IPS DF 6.9 (cell line): Measurements from ENCODE around the gene DDX27.

ENCODE experiments used
- DNase-seq: peaks from one replicate; pipeline ENCODE4 v3.0.0-alpha.2; 2013; ENCODE audit warnings: low read depth, low spot score
- H3K27ac ChIP-seq: one replicate; pipeline ENCODE4 v1.5.1; 2013; ENCODE audit warnings: low read length, control low read depth
- H3K27me3 ChIP-seq: 2 replicates; pipeline ENCODE4 v1.6.1; 2013; ENCODE audit warnings: mild to moderate bottlenecking, low read length; ENCODE audit not compliant: control insufficient read depth, insufficient read depth
- H3K36me3 ChIP-seq: 2 replicates; pipeline ENCODE4 v1.6.1; 2013; ENCODE audit warnings: low read length; ENCODE audit not compliant: control insufficient read depth, insufficient read depth
- H3K4me1 ChIP-seq: 2 replicates; pipeline ENCODE4 v1.6.1; 2013; ENCODE audit warnings: low read length; ENCODE audit not compliant: control insufficient read depth, insufficient read depth
- H3K4me3 ChIP-seq: 2 replicates; pipeline ENCODE4 v1.5.1; 2013; ENCODE audit warnings: mild to moderate bottlenecking, low read length
- H3K9me3 ChIP-seq: 2 replicates; pipeline ENCODE4 v1.6.1; 2013; ENCODE audit warnings: low read length, inconsistent platforms; ENCODE audit not compliant: control insufficient read depth, insufficient read depth
- WGBS: extraction: QIAGEN DNeasy Blood & Tissue Kit; methylation state at CpG from one replicate; pipeline ENCODE4 v1.1.7; 2013; ENCODE audit warnings: mixed read lengths, missing lambda C conversion rate; ENCODE audit not compliant: insufficient read length, insufficient coverage; 5-methylcytosine and 5-hydroxymethylcytosine counted together

Gene DDX27

DNA sequence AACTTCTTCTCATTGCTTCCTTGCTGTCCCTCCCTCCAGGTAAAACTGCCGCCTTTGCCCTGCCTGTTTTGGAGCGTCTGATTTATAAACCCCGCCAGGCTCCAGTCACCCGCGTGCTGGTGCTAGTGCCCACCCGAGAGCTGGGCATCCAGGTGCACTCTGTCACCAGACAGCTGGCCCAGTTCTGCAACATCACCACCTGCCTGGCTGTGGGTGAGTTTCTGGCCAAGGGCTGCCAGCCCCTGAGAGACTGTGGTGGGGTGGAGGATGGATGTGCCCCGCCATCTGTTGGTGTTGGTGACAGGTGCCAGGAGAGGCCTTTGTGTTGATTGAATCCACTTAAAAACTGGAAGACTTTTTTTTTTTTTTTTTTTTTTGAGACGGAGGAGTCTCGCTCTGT is 9.5 kb downstream of the DDX27 start:
- H3K4me1 ChIP-seq: no peaks in the 10 kb centered on the region
- H3K9me3 ChIP-seq: no peaks in the 10 kb centered on the region
- no peaks in the 10 kb centered on the region for H3K27me3 ChIP-seq
- no peak overlapping the region for H3K27ac ChIP-seq
- WGBS: no CpG with 5 or more reads among the region's 9 CpGs
- DNase-seq: no peak
- H3K4me3 ChIP-seq: no peak overlapping the region
- peaks cover 44% of the 10 kb centered on the region for H3K36me3 ChIP-seq

DNA sequence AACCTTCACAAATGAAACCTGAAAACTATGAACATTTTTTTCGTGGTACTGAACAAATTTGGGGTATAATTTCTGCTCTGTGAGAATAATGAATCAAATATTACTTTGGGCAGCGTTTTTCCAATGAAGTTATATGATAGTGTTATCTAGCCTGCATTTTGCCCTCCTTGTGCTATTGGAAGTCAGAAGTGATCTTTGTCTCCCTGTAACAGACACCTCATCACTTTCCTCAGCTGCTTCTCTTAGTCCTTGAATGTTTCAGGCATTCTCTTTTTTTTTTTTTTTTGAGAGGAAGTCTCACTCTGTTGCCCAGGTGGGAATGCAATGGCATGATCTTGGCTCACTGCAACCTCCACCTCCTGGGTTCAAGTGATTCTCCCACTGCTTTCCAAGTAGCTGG is 10.2 kb downstream of the DDX27 start:
- Histone ChIP-seq H3K27me3 (no peaks in the 10 kb centered on the region), H3K4me3 (no peak overlapping the region), H3K36me3 (peaks cover 46% of the 10 kb centered on the region), H3K27ac (no peak overlapping the region), H3K9me3 (no peaks in the 10 kb centered on the region), H3K4me1 (no peaks in the 10 kb centered on the region)
- DNase-seq: no peak
- WGBS: no CpG with 5 or more reads among the region's 2 CpGs

DNA sequence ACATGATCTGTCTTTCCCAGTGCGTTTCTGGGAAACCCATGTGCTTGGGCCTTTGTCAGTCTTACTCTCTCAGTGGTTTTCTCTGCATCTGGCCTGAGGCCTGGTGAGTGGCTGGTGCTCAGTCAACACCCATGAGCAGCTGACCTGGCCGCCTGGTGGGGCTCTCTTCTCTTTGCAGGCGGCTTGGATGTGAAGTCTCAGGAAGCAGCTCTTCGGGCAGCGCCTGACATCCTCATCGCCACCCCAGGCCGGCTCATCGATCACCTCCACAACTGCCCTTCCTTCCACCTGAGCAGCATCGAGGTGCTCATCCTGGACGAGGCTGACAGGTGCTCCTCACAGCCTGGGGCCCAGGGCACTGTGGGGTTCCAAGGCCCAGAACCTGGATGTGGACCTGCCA is 10.8 kb downstream of the DDX27 start:
- Histone ChIP-seq H3K4me1 (no peaks in the 10 kb centered on the region), H3K36me3 (peaks cover 50% of the 10 kb centered on the region), H3K9me3 (no peaks in the 10 kb centered on the region), H3K27me3 (no peaks in the 10 kb centered on the region), H3K4me3 (no peak overlapping the region), H3K27ac (no peak overlapping the region)
- WGBS: no CpG with 5 or more reads among the region's 10 CpGs
- DNase-seq: no peak

DNA sequence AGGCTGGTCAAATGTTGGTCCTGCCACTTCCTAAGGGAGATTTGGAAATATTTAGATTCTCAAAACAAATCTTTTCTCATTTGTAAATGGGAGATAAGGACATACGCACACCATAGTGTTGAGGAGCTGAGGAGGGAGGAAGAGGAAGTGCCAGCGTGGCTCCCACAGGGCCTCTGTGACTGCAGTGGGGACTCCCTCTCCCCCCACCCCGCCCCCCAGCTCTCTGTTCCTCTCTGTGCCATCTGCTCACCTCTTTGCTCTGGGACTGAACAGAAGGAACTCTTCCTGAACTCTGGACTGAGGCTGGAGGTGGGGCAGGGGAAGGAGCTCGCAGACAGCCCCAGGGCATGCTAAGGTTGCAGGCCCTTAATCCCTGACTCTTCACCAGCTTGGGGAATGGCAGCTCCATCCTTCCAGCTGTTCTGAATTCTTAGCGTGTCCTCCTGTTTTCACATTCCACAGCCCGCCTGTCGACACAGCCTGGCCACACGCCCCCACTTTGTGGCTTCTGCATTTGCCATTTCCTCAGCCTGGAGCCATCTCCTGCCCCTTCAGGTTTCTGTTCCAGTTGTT is 11.4 kb downstream of the DDX27 start:
- no peak for DNase-seq
- Histone ChIP-seq H3K36me3 (peaks cover 49% of the 10 kb centered on the region), H3K27me3 (no peaks in the 10 kb centered on the region), H3K9me3 (no peaks in the 10 kb centered on the region), H3K4me3 (no peak overlapping the region), H3K4me1 (no peaks in the 10 kb centered on the region), H3K27ac (no peak overlapping the region)
- WGBS: no CpG with 5 or more reads among the region's 8 CpGs

DNA sequence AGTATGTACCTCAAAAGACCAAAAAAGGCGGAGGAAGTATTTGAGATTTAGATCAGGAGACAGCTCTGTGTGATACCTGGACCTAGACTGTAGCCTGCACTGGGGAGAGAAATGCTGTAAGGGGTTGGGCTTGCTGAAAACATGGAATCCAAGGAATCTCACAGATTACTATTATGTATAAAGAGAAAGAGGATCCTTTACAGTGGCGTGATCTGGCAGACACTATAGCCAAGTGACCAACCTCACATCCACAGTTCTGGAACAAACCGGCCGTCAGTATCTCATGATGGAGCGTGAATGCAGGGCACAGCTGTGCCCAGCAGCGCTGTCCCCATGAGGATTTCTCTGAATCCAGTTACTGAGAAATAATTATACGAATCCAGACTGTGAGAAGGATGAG is 12.3 kb downstream of the DDX27 start:
- no peak overlapping the region for H3K27ac ChIP-seq
- H3K9me3 ChIP-seq: no peaks in the 10 kb centered on the region
- H3K36me3 ChIP-seq: peaks cover 47% of the 10 kb centered on the region
- no peaks in the 10 kb centered on the region for H3K4me1 ChIP-seq
- H3K4me3 ChIP-seq: no peak overlapping the region
- no peaks in the 10 kb centered on the region for H3K27me3 ChIP-seq
- DNase-seq: no peak
- no CpG with 5 or more reads among the region's 7 CpGs for WGBS

DNA sequence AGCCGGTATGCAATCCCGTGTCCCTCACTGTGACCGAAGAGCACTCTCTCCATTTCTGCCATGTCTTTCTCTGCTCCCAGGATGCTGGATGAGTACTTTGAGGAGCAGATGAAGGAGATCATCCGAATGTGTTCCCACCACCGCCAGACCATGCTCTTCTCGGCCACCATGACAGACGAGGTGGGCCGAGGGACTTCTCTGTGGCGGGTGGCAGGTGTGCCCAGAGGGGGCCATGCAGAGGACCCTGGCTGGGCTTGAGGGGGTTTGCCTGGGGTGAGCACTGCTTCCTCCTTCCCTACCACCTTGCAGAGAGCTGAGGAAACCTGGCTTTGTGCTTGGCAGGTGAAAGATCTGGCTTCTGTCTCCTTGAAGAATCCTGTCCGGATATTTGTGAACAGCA is 14.0 kb downstream of the DDX27 start:
- Histone ChIP-seq H3K4me1 (no peaks in the 10 kb centered on the region), H3K27me3 (no peaks in the 10 kb centered on the region), H3K27ac (no peak overlapping the region), H3K36me3 (peaks cover 52% of the 10 kb centered on the region), H3K9me3 (no peaks in the 10 kb centered on the region), H3K4me3 (no peak overlapping the region)
- DNase-seq: no peak
- no CpG with 5 or more reads among the region's 10 CpGs for WGBS

DNA sequence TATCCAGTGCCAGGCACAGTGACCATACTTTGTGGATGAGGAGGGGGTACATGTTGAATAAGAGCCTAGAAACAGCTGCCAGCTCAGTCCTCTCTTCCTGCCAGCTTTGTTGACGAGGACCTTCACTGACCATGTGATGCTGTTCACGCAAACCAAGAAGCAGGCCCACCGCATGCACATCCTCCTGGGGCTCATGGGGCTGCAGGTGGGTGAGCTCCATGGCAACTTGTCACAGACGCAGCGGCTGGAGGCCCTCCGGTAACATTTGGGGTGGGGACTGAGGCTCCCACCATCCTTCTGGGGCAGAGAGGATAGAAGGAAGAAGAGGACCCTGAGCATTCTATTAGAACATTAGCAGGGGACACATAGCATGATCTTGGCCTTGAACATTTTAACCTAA is 15.6 kb downstream of the DDX27 start:
- H3K27ac ChIP-seq: no peak overlapping the region
- no peaks in the 10 kb centered on the region for H3K9me3 ChIP-seq
- no peak overlapping the region for H3K4me3 ChIP-seq
- no peak for DNase-seq
- peaks cover 57% of the 10 kb centered on the region for H3K36me3 ChIP-seq
- no CpG with 5 or more reads among the region's 6 CpGs for WGBS
- H3K4me1 ChIP-seq: no peaks in the 10 kb centered on the region
- H3K27me3 ChIP-seq: no peaks in the 10 kb centered on the region

DNA sequence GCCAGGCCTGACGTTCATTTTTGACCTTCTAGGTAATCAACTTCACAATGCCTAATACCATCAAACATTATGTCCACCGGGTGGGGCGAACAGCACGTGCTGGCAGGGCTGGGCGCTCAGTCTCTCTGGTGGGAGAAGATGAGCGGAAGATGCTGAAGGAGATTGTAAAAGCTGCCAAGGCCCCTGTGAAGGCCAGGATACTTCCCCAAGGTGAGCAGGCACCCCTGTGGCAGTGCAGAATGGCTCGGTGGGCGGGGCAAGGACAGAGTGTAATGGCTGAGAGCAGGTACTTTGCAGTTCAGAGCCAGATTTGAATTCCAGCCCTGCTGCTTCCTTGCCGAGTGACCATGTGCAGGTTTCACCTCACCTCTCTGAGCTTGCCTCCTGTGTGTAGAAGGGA is 17.1 kb downstream of the DDX27 start:
- Histone ChIP-seq H3K36me3 (peaks cover 47% of the 10 kb centered on the region), H3K27ac (no peak overlapping the region), H3K27me3 (no peaks in the 10 kb centered on the region), H3K4me3 (no peak overlapping the region), H3K9me3 (no peaks in the 10 kb centered on the region), H3K4me1 (no peaks in the 10 kb centered on the region)
- no CpG with 5 or more reads among the region's 9 CpGs for WGBS
- DNase-seq: no peak

DNA sequence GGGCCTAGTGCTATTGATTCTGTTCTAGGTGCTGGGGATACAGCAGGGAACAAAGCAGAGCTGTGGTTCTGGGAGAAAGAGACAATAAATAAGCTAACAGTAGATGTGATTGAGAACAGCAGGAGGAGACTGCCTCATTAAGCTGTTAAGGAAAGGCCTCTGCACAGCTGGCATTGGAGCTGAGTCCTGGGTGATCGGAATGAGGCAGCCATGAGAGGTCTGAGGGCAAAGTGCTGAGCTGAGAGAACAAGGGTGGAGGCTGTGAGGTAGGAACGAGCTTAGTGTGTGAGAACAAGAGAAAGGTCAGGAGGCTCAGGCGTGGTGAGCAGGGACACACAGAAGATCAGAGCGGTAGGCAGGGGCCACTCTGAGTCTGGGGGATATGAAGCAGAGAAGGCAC is 18.3 kb downstream of the DDX27 start:
- no peak overlapping the region for H3K4me3 ChIP-seq
- H3K4me1 ChIP-seq: no peaks in the 10 kb centered on the region
- no peak for DNase-seq
- H3K36me3 ChIP-seq: peaks cover 50% of the 10 kb centered on the region
- H3K9me3 ChIP-seq: no peaks in the 10 kb centered on the region
- H3K27me3 ChIP-seq: no peaks in the 10 kb centered on the region
- no peak overlapping the region for H3K27ac ChIP-seq
- no CpG with 5 or more reads among the region's 4 CpGs for WGBS

DNA sequence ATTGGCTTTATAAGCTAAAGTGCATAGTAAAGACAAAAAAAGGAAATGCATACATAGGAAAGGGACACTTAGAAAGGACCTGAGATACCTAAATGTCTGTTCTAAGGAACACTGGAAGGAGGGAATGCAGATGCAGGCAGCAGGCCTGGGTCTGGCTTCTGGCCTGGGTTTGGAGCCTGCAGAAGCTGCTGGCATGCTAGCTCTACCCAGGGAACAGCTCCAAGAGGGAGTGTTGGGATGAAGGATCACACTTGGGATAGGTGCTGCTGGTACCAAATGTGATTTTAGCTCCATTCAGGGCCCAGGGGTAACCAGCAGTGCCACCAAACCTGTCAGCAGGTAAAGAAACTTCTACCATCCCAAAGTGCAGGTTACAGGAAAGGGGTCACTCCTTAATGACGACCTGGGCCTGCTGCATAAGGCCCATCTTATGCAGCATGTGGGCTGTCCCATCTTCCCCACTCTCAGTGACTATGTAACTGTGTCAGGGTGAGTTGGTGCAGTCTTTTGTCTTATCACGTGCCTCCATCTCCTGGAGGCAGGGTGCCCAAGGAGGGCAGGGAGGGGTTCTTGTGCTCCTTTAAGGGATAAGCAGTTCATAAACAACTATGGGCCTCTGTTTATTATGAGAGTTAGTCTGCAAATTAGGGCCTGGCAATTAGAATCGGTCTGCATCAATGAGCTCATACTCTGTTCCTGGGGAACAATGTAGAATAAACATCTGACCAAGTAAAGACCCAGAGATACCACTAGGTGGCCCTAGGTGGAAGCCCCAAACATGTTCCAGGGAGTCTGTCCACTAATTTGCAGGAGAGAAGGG is 26.9 kb downstream of the DDX27 start:
- H3K27me3 ChIP-seq: no peaks in the 10 kb centered on the region
- no peak overlapping the region for H3K4me3 ChIP-seq
- no peaks in the 10 kb centered on the region for H3K9me3 ChIP-seq
- no peaks in the 10 kb centered on the region for H3K4me1 ChIP-seq
- no CpG with 5 or more reads among the region's 3 CpGs for WGBS
- H3K27ac ChIP-seq: no peak overlapping the region
- peaks cover 40% of the 10 kb centered on the region for H3K36me3 ChIP-seq
- no peak for DNase-seq
